Nephron progenitor cell (in vitro differentiated cells): ENCODE data around the gene ADGRA1.
"Not testable (repeated sequence)": the region's sequence is repeated elsewhere in the genome, so short reads cannot be mapped to it uniquely, and the experiment has no call there.

Experiments
- DNase-seq: peaks from one replicate; pipeline ENCODE4 v3.0.0; 2021
- H3K27ac Mint-ChIP-seq: 2 replicates; pipeline ENCODE4 v1.8.0; 2021; ENCODE audit warnings: mild to moderate bottlenecking, moderate library complexity, mixed read lengths
- H3K27me3 Mint-ChIP-seq: 2 replicates; pipeline ENCODE4 v1.8.0; 2021; ENCODE audit warnings: mild to moderate bottlenecking, low read depth, mixed read lengths; ENCODE audit not compliant: poor library complexity
- H3K36me3 Mint-ChIP-seq: 2 replicates; pipeline ENCODE4 v1.8.0; 2021; ENCODE audit warnings: low read depth, mixed read lengths
- H3K4me1 Mint-ChIP-seq: 2 replicates; pipeline ENCODE4 v1.8.0; 2021; ENCODE audit warnings: mixed read lengths
- H3K4me3 Mint-ChIP-seq: 2 replicates; pipeline ENCODE4 v1.8.0; 2021; ENCODE audit warnings: mild to moderate bottlenecking, moderate library complexity, mixed read lengths
- H3K9me3 Mint-ChIP-seq: 2 replicates; pipeline ENCODE4 v1.8.0; 2021; ENCODE audit warnings: mild to moderate bottlenecking, moderate library complexity, mixed read lengths
- TF ChIP-seq, protein P1 (sequence below): fragments of 200-600 bp; sonication (generic); IDR thresholded peaks from 2 replicates; pipeline ENCODE4 v1.5.0; 2021; ENCODE audit warnings: antibody characterized with exemption

The ADGRA1 gene

DNA sequence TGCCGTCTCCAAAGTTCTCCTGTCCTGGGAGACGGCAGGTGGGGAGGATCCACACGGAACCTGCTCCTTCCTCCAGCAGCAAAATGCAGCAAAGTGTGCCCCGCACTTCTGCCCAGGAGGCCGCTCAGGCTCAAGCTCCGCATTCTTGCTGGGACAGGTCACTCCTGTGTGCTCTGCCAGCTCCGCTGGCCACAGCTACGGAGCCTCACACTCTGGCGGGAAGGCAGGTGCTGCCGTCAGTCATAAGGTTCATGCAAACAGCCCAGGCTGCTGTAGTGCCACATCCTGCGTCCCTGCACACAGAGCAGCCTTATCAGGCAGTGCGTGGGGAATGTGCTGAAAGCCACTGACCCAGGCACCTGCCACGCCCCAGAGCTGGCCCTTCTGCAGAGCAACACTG lies 22.4 kb downstream of the ADGRA1 start:
- TF ChIP-seq, protein P1, sequence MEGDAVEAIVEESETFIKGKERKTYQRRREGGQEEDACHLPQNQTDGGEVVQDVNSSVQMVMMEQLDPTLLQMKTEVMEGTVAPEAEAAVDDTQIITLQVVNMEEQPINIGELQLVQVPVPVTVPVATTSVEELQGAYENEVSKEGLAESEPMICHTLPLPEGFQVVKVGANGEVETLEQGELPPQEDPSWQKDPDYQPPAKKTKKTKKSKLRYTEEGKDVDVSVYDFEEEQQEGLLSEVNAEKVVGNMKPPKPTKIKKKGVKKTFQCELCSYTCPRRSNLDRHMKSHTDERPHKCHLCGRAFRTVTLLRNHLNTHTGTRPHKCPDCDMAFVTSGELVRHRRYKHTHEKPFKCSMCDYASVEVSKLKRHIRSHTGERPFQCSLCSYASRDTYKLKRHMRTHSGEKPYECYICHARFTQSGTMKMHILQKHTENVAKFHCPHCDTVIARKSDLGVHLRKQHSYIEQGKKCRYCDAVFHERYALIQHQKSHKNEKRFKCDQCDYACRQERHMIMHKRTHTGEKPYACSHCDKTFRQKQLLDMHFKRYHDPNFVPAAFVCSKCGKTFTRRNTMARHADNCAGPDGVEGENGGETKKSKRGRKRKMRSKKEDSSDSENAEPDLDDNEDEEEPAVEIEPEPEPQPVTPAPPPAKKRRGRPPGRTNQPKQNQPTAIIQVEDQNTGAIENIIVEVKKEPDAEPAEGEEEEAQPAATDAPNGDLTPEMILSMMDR = no peak
- no peak overlapping the region for H3K27ac Mint-ChIP-seq
- no peak for DNase-seq
- peaks cover 14% of the 10 kb centered on the region for H3K27me3 Mint-ChIP-seq
- H3K9me3 Mint-ChIP-seq = peaks cover 58% of the 10 kb centered on the region
- peaks cover 8% of the 10 kb centered on the region for H3K36me3 Mint-ChIP-seq
- peaks cover 2% of the 10 kb centered on the region for H3K4me1 Mint-ChIP-seq
- H3K4me3 Mint-ChIP-seq = no peak overlapping the region

DNA sequence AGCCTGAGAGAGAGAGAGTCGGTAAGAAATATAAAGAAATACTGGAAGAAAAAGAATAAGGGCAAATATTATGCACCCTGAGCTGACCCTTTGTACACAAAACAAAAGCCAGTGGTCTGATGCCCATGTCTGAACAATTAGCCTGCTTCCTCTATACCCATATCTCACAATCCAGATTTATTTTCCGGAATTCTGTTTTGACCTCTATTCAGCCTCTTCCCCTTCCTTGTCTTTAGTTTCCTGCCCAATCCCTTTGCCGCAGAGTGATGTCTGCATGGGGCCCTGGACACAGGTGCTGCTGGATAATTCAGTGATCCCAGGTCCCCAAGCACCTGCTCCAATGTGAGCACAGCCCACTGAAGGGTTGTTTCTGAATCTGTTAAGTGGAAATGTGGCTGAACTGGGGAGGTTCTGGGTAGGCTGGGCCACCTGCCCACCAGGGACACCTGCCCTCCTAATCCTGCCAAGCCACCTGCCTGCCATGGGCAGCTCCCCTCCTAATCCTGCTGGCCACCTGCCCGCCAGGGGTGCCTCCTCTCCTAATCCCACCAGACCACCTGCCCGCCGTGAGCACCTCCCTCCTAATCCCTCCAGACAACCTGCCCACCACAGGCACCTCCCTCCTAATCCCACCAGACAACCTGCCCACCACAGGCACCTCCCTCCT lies 23.0 kb downstream of the ADGRA1 start:
- peaks cover 58% of the 10 kb centered on the region for H3K9me3 Mint-ChIP-seq
- TF ChIP-seq, protein P1 = no peak
- no peak overlapping the region for H3K27ac Mint-ChIP-seq
- H3K4me3 Mint-ChIP-seq = no peak overlapping the region
- H3K27me3 Mint-ChIP-seq = peaks cover 10% of the 10 kb centered on the region
- H3K4me1 Mint-ChIP-seq = no peaks in the 10 kb centered on the region
- DNase-seq = no peak
- peaks cover 8% of the 10 kb centered on the region for H3K36me3 Mint-ChIP-seq

DNA sequence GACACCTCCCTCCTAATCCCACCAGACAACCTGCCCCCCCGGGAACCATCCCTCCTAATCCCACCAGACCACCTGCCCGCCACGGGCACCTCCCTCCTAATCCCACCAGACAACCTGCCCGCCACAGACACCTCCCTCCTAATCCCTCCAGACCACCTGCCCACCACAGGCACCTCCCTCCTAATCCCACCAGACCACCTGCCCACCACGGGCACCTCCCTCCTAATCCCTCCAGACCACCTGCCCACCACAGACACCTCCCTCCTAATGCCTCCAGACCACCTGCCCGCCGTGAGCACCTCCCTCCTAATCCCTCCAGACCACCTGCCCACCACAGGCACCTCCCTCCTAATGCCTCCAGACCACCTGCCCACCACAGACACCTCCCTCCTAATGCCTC lies 23.9 kb downstream of the ADGRA1 start:
- peaks cover 57% of the 10 kb centered on the region for H3K9me3 Mint-ChIP-seq
- not testable (repeated sequence) for H3K4me3 Mint-ChIP-seq, H3K27ac Mint-ChIP-seq, H3K36me3 Mint-ChIP-seq, H3K4me1 Mint-ChIP-seq, H3K27me3 Mint-ChIP-seq, DNase-seq

DNA sequence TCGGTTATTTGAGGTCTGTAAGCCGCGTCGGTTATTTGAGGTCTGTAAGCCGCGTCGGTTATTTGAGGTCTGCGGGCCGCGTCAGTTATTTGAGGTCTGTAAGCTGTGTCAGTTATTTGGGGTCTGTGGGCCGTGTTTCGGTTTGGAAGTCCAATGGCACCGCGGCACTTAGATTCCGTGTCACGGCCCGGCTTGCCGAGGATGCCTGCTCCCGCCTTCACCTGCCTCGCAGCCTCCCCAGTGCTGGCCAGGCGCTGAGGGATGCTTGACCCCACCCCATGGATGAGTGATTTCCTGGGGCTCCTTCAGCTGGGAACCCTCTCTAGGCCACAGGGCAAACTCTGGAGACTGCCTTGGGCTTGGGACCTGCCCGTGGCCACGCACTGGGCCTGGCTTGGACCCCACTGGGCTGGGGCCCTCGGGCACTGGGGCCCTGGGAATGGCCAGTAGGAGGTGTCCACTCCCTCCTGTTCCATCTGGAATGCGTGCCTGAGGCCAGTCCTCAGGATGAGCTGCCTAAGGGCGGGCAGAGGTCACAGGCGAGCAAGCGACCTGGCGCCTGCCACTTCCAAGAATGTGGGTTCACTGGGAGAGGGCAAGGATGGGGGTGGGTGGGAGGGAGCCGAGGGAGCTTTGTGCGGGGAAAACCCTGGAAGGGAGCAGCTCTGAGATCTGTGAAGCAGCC lies 25.6 kb downstream of the ADGRA1 start:
- Mint-ChIP-seq H3K4me1 (no peaks in the 10 kb centered on the region), H3K27ac (no peak overlapping the region), H3K9me3 (peaks cover 44% of the 10 kb centered on the region), H3K27me3 (peaks cover 12% of the 10 kb centered on the region), H3K4me3 (no peak overlapping the region), H3K36me3 (no peaks in the 10 kb centered on the region)
- TF ChIP-seq, protein P1 = no peak
- DNase-seq = no peak

DNA sequence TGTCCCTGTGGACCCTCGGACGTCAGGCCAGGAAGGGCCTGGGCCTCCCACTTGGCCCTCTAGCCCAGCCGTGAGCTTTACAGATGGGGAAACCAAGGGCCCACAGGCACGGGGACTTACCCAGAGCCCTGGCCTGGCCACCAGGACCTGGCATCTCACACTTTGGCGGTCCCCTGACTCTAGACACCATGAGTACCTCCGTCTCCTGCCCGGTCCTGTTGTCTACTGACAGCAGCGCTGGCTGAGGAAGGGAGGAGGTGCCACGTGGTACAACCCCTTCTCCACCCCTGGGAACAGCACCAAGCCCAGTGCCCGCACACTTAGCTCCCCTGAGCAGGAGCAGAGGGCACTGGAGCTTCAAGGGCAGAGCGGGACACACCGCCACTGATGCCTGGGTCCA lies 26.1 kb downstream of the ADGRA1 start:
- no peaks in the 10 kb centered on the region for H3K4me1 Mint-ChIP-seq
- peaks cover 44% of the 10 kb centered on the region for H3K9me3 Mint-ChIP-seq
- H3K27ac Mint-ChIP-seq = no peak overlapping the region
- H3K36me3 Mint-ChIP-seq = no peaks in the 10 kb centered on the region
- H3K4me3 Mint-ChIP-seq = no peak overlapping the region
- no peak for DNase-seq
- TF ChIP-seq, protein P1 = no peak
- H3K27me3 Mint-ChIP-seq = peaks cover 12% of the 10 kb centered on the region

DNA sequence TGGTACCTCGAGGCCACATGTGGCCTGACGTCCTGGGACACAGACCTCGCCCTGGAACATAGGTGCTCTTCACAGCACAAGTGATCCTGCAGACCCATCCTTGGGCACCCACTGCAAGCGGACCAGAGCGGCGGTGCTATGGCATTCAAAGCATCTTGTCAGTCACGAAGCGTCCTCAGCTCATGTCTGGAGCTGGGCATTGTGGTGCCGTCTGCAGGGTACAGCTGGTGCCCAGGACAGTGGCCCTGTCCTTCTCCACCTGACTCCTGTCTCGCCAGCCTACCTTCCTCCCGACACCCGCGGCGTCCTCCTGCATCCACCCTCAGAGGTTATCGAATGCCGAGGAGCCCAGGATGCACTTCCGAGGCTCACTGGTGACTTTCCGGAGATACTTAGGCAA lies 26.5 kb downstream of the ADGRA1 start:
- Mint-ChIP-seq H3K4me3 (no peak overlapping the region), H3K4me1 (no peaks in the 10 kb centered on the region), H3K9me3 (peaks cover 44% of the 10 kb centered on the region), H3K36me3 (no peaks in the 10 kb centered on the region), H3K27ac (no peak overlapping the region), H3K27me3 (peaks cover 12% of the 10 kb centered on the region)
- DNase-seq = no peak
- TF ChIP-seq, protein P1 = no peak
